Activated T-cell treated with anti-CD3 and anti-CD28 coated beads for 48 hours (primary cell): ENCODE data around the gene MORN5.

Experiments
- DNase-seq: peaks from one replicate; pipeline ENCODE4 v3.0.0-alpha.2; 2020; ENCODE audit warnings: low read depth

The MORN5 gene

GRCh38 chr9:122143876-122144405 lies 15.8 kb upstream of the MORN5 start:
- DNase-seq, result no peak

DNA sequence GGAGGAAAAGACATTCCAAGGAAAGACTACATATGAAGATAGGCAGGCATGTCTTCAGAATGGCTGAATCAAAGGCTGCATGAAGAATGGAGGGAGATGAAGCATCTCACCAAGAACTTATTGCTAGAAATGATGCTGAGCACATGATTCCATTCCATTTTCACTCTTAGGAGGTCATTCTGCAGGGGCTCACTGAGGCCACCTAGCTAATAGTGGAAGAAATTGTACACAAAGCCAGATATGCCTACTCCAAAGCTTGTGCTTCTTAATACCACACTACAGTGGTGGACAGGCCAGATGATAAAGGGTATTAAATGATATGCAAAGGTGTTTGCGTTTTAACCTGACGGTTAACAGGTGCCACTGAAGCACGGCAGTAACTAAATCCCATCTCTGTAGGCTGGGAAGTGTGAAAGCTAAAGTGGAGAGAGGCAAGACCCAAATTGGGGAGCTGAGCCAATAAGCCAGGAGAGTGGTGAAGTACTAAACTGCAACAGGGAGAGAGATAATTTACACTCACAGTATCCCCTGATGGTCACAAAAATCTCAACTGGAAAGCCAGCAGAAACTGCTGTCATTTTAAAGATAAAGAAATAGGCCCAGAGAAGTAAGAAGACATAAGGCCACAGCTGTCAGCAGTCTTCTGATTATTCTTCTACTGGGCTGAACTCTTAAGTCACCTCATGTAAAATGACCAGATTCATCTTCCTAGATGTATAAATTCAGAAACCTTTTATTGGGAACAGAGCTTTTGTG lies 14.7 kb upstream of the MORN5 start:
- no peak for DNase-seq

- no peak for DNase-seq
Measured at GRCh38 chr9:122145592-122145863, 14.2 kb upstream of the MORN5 start.

GRCh38 chr9:122151267-122151828 lies 8.4 kb upstream of the MORN5 start:
- DNase-seq, result no peak

- no peak for DNase-seq
Measured at GRCh38 chr9:122155796-122156195, 3.9 kb upstream of the MORN5 start.

DNA sequence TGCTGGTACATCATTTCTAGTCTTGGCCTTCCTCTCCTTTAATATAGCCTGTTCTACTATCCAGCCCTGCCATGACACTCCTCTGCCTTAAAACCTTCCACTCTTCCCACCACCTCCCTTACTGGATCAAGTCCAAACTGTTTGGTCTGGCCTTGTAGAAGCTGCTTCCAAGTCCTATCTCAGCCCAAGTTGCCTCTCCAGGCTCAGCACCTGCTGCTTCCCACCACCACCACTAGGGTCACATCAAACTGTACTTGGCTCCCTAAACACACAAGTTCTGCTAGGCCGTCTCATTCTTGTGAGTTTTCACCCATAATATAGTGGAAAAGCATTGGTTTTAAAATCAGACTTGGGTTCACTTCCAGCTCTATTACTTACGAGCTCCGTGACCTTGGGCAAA lies 1.5 kb upstream of the MORN5 start:
- peak; percentile 6 for DNase-seq

- no peak for DNase-seq
Measured at GRCh38 chr9:122159925-122160246, 178 bp downstream of the MORN5 start.

GRCh38 chr9:122162415-122162814 lies 2.7 kb downstream of the MORN5 start:
- DNase-seq, result no peak

- no peak for DNase-seq
Measured at GRCh38 chr9:122164286-122164685, 4.6 kb downstream of the MORN5 start.

DNA sequence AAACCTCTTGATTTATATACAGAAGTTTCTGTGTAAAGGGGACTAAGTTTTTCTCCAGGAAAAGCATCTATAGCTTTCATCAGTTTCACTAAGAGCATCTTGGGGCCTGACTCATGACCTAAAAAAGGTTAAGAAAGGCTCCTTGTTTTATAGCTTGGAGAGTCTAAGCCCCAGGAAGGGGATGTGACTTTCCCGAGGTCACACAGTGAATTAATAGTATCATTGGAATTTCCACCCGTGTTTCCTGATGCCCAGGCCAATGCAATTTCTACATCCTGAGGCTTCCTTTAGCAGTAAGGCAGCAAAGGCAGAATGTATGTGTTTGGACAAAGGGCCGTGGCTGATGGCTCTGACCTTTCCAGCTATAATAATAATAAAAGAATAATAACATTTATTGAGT lies 8.6 kb downstream of the MORN5 start:
- DNase-seq, result no peak

GRCh38 chr9:122172131-122172530 lies 12.4 kb downstream of the MORN5 start:
- DNase-seq, result no peak

- DNase-seq, result no peak
Measured at GRCh38 chr9:122173670-122174069, 14.0 kb downstream of the MORN5 start.

DNA sequence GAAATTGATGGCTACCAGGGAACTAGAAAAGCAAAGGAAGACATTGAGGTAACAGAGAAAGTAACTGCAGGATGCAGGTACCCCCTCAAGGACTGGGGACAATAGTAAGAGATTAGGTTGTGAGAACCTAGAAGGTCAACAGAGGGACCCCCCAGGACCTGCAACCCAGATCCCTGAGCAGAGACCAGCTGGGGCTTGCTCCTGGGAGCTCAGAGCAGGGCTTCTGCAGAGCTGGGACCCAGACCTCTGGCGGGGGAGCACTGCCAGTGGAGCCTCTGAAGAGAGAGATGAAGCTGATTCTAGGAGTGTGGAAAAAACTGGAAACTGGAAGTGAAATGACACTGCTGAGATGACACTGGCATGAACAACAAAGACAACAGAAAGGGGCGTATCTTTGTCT lies 17.2 kb downstream of the MORN5 start:
- DNase-seq, result no peak

- DNase-seq, result no peak
Measured at GRCh38 chr9:122179054-122179689, 19.5 kb downstream of the MORN5 start.

- no peak for DNase-seq
Measured at GRCh38 chr9:122179690-122180074, 20.0 kb downstream of the MORN5 start.

GRCh38 chr9:122180633-122181032 lies 20.9 kb downstream of the MORN5 start:
- no peak for DNase-seq

- no peak for DNase-seq
Measured at GRCh38 chr9:122183501-122183900, 23.8 kb downstream of the MORN5 start.

DNA sequence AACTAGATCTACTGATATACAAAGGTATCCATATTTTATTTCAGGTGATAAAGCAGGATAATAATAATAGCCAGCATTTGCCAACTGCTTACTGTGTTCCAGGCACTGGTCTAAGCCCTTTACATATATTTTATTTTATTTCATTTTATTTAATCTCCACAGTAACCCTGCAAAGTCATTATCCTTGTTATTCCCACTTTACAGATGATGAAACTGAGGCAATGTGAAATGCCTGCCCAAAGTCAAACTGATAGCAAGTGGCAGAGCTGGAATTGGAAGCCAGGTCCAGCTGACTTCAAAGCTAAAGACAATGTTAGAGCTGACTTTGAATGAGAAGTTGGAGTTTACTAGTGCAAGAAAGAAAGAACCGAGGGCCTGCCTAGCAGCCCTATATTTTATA lies 24.8 kb downstream of the MORN5 start:
- no peak for DNase-seq

DNA sequence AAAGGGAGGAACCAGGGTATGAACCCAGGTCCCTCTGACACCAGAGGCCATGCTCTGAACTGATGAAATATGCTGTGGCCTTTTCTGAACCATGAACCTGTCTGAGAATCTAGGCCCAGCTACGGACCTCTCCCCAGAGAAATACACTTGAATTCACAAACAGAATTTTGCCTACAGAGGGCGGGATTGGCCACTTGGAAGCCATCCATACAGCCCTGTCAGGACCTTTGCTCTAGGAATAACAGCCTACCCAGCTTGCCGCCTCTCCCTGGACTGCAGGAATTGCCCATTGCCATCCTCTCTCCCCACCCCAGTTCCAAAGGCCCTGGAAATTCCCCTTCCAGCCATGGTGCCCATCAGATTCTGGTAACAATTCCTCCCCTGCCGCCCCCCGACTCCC lies 26.6 kb downstream of the MORN5 start:
- DNase-seq, result no peak

- no peak for DNase-seq
Measured at GRCh38 chr9:122186777-122187470, 27.2 kb downstream of the MORN5 start.

GRCh38 chr9:122188369-122188768 lies 28.7 kb downstream of the MORN5 start:
- no peak for DNase-seq

DNA sequence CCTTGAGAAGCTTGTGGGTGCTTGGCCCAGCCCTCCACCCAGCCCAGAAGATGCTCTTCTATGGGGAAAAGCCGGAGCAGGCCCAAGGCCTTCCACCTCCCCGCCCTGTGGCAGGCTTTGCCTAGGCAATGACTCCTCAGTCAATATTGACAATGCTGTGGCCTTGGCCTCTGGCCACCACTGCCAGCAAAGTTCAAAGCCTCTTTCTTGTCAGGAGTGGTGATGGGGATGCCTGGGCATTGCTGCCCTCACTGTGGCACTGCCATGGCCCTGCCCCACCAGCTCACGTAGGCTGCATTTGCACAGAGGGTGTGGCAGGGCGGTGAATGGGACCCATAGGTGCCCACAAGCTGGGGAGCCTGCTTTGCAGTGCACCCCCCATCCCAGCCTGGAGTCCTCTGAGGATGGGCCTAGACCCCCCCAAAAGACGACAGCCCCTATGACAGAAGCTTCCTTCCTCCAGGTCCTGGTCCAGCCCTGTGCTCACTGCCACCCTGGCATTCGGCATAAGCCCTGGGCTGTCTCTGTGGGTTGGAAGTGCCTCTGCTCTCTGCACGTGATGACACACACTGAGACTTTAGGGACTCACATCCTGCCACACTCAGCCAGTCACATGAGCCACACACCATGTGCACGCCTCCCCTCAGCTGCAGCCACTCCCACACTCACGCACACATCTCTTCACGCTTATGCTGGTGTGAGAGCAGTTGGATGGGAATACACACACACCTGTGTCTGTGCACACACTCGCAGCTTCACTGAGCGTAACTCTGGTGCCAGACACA lies 31.1 kb downstream of the MORN5 start:
- peak; percentile 4 for DNase-seq
